HepG2 (cell line): ENCODE measurements around the gene MADCAM1. TPM values are rescaled to one million over a fixed set of nuclear protein-coding genes. Genes with fewer than 3 reads are reported as not detected.
A peak's percentile ranks its signal among the peaks of the same experiment; 100 is the strongest.

Experiments used
- BHLHE40 ChIP-seq: IDR thresholded peaks from 2 replicates; pipeline ENCODE4 v1.6.1; 2011; ENCODE audit warnings: low read length, improper control_type of control experiment
- CREM ChIP-seq, 2 experiments: sonication (generic) in 1 of 2; formaldehyde crosslinking in 1 of 2; IDR thresholded peaks; 2 replicates each; pipeline versions ENCODE4 v1.4.0 to v1.6.1; 2016 to 2020; ENCODE audit warnings: antibody characterized with exemption in 1 of 2, mild to moderate bottlenecking in 1 of 2, missing genetic modification reagents in 1 of 2
- ERF ChIP-seq: IDR thresholded peaks from 2 replicates; pipeline ENCODE4 v1.6.1; 2018; ENCODE audit warnings: missing biosample characterization, missing genetic modification reagents
- HOXA3 ChIP-seq: sonication (generic); formaldehyde crosslinking; IDR thresholded peaks from 2 replicates; pipeline ENCODE4 v1.5.0; 2020; ENCODE audit warnings: missing genetic modification reagents
- KDM4B ChIP-seq: sonication (generic); formaldehyde crosslinking; IDR thresholded peaks from 2 replicates; pipeline ENCODE4 v1.4.0; 2020; ENCODE audit warnings: missing genetic modification reagents
- KLF13 ChIP-seq: sonication (generic); formaldehyde crosslinking; IDR thresholded peaks from 2 replicates; pipeline ENCODE4 v1.4.0; 2020; ENCODE audit warnings: mild to moderate bottlenecking, missing genetic modification reagents
- MIER3 ChIP-seq: IDR thresholded peaks from 2 replicates; pipeline ENCODE4 v1.6.1; 2016; ENCODE audit warnings: missing compliant biosample characterization, borderline replicate concordance
- NFATC3 ChIP-seq: sonication (generic); formaldehyde crosslinking; IDR thresholded peaks from 2 replicates; pipeline ENCODE4 v1.5.1; 2020; ENCODE audit warnings: mild to moderate bottlenecking, missing genetic modification reagents
- STAG1 ChIP-seq: sonication (generic); formaldehyde crosslinking; IDR thresholded peaks from 2 replicates; pipeline ENCODE4 v1.4.0; 2020; ENCODE audit warnings: missing genetic modification reagents
- U2AF1 ChIP-seq: fragments of 200-400 bp; formaldehyde crosslinking; optimal IDR thresholded peaks from 2 replicates; pipeline ENCODE3; 2017; ENCODE audit warnings: mild to moderate bottlenecking, low read depth, low read length
- ZBTB7A ChIP-seq: sonication (generic); formaldehyde crosslinking; IDR thresholded peaks from 2 replicates; pipeline ENCODE4 v1.8.0; 2022; ENCODE audit warnings: mild to moderate bottlenecking, missing genetic modification reagents
- ZNF205 ChIP-seq: IDR thresholded peaks from 2 replicates; pipeline ENCODE4 v1.6.1; 2018; ENCODE audit warnings: missing biosample characterization, missing genetic modification reagents
- ZNF557 ChIP-seq: sonication (generic); formaldehyde crosslinking; IDR thresholded peaks from 2 replicates; pipeline ENCODE4 v1.4.0; 2020; ENCODE audit warnings: missing genetic modification reagents
- ZNF7 ChIP-seq: IDR thresholded peaks from 2 replicates; pipeline ENCODE4 v1.6.1; 2016; ENCODE audit warnings: missing biosample characterization, missing genetic modification reagents
- ZNF788 ChIP-seq: sonication (generic); formaldehyde crosslinking; IDR thresholded peaks from 2 replicates; pipeline ENCODE4 v1.5.0; 2020; ENCODE audit warnings: mild to moderate bottlenecking, missing genetic modification reagents, borderline replicate concordance
- ZSCAN31 ChIP-seq: sonication (generic); formaldehyde crosslinking; IDR thresholded peaks from 2 replicates; pipeline ENCODE4 v1.5.0; 2020; ENCODE audit warnings: low read depth, mild to moderate bottlenecking, missing genetic modification reagents
- polyA plus RNA-seq, 8 experiments: library from polyadenylated mRNA; depleted of rRNA in 3 of 8; stranded (reverse) in 7 of 8; unstranded in 1 of 8; fragments of >200 nt; fragmentation: Illumina TruSeq in 4 of 8; extraction: Trizol in 4 of 8; gene quantifications; 2 replicates each; pipeline versions ENCODE4 v1.2.1 to v1.2.3, GENCODE V29; 2011 to 2016; ENCODE audit warnings: low read depth in 4 of 8, missing spikeins in 1 of 8, mixed read lengths in 1 of 8; ENCODE audit not compliant: insufficient read depth in 1 of 8
- total RNA-seq, 5 experiments: library from RNA; depleted of rRNA; stranded (reverse); fragments of >200 nt; fragmentation: Illumina TruSeq; extraction: Trizol; gene quantifications; 2 replicates each; pipeline ENCODE4 v1.2.3, GENCODE V29; 2016; ENCODE audit warnings: low read depth in 1 of 5
- TF ChIP-seq, protein P1 (sequence below): sonication (generic); formaldehyde crosslinking; conservative IDR thresholded peaks from 2 replicates; pipeline ENCODE4 v1.8.0; 2022; ENCODE audit warnings: mild to moderate bottlenecking, moderate library complexity, missing genetic modification reagents
- TF ChIP-seq, protein P2 (sequence below): sonication (generic); formaldehyde crosslinking; IDR thresholded peaks from 2 replicates; pipeline ENCODE4 v1.9.0; 2022; ENCODE audit warnings: missing genetic modification reagents, mild to moderate bottlenecking, borderline replicate concordance
- TF ChIP-seq, protein P3 (sequence below), 2 experiments: sonication (generic) in 1 of 2; formaldehyde crosslinking in 1 of 2; IDR thresholded peaks; 2 replicates each; pipeline versions ENCODE4 v1.4.0 to v1.6.1; 2016 to 2020; ENCODE audit warnings: borderline replicate concordance in 1 of 2, low read depth in 1 of 2, mild to moderate bottlenecking in 1 of 2, missing genetic modification reagents in 1 of 2
- TF ChIP-seq, protein P4 (sequence below): sonication (generic); formaldehyde crosslinking; IDR thresholded peaks from 2 replicates; pipeline ENCODE4 v1.5.0; 2020; ENCODE audit warnings: mild to moderate bottlenecking, missing genetic modification reagents

Gene MADCAM1
- total and polyA plus RNA-seq, 2 of the 13 experiments (the other 11 are each of a cell fraction or from before 2014, with no cell fraction given), result 0.29 to 0.33 TPM

DNA sequence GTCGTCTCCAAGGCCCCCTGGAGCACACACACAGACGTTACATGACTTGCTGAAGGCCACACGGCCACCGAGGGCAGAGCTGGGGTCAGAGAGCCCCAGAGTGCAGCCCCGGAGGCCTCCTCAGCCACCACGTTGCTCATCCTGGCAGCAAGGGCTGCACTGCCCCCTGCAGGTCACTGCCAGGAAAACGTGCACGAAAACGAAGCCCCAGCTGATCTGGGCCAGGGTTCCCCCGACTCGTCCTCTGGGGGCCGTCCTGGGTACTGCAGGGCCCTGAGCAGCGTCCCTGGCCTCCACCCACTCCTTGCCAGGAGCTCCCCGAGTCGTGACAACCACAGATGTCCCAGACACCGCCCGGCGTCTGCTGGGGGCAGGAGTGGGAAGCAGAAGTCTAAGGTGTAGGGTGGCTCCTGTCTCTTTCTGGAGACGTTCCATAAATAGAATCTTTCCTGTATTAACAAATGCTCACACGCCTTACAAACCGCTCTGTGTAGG lies 14.4 kb downstream of the MADCAM1 start (continued):
- peak; percentile 85 for TF ChIP-seq STAG1 (CRISPR knock-in tag)
- TF ChIP-seq, protein P1, sequence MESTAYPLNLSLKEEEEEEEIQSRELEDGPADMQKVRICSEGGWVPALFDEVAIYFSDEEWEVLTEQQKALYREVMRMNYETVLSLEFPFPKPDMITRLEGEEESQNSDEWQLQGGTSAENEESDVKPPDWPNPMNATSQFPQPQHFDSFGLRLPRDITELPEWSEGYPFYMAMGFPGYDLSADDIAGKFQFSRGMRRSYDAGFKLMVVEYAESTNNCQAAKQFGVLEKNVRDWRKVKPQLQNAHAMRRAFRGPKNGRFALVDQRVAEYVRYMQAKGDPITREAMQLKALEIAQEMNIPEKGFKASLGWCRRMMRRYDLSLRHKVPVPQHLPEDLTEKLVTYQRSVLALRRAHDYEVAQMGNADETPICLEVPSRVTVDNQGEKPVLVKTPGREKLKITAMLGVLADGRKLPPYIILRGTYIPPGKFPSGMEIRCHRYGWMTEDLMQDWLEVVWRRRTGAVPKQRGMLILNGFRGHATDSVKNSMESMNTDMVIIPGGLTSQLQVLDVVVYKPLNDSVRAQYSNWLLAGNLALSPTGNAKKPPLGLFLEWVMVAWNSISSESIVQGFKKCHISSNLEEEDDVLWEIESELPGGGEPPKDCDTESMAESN (CRISPR knock-in tag), result peak; percentile 53; the same call in 1 of the 2 replicates
- TF ChIP-seq MIER3 (CRISPR knock-in tag), result peak; percentile 75
- 0 out of 2 replicates have a peak, but pooled peaks have one; percentile 59 for TF ChIP-seq KDM4B
- 0 out of 2 replicates have a peak, but pooled peaks have one; percentile 46 for TF ChIP-seq KLF13 (CRISPR knock-in tag)
- TF ChIP-seq ZNF788 (CRISPR knock-in tag), result peak; percentile 79; the same call in 1 of the 2 replicates
- peak; percentile 44; the same call in 1 of the 2 replicates for TF ChIP-seq ZBTB7A (CRISPR knock-in tag)
- no peak for TF ChIP-seq U2AF1
- TF ChIP-seq ERF, result peak; percentile 81; the same call in 1 of the 2 replicates
- no peak for TF ChIP-seq NFATC3 (CRISPR knock-in tag)
- peak; percentile 78 for TF ChIP-seq HOXA3 (CRISPR knock-in tag)
- TF ChIP-seq CREM (IDR thresholded peaks at IDR 0.05), result peak; percentile 30; the same call in 1 of the 2 replicates
- no peak for TF ChIP-seq CREM (CRISPR knock-in tag; IDR thresholded peaks at IDR 0.05)
- TF ChIP-seq ZSCAN31 (CRISPR knock-in tag), result peak; percentile 61; the same call in 1 of the 2 replicates
- TF ChIP-seq, protein P2, sequence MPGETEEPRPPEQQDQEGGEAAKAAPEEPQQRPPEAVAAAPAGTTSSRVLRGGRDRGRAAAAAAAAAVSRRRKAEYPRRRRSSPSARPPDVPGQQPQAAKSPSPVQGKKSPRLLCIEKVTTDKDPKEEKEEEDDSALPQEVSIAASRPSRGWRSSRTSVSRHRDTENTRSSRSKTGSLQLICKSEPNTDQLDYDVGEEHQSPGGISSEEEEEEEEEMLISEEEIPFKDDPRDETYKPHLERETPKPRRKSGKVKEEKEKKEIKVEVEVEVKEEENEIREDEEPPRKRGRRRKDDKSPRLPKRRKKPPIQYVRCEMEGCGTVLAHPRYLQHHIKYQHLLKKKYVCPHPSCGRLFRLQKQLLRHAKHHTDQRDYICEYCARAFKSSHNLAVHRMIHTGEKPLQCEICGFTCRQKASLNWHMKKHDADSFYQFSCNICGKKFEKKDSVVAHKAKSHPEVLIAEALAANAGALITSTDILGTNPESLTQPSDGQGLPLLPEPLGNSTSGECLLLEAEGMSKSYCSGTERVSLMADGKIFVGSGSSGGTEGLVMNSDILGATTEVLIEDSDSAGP (CRISPR knock-in tag), result peak; percentile 81
- peak; percentile 73; the same call in 1 of the 2 replicates for TF ChIP-seq ZNF205 (CRISPR knock-in tag)
- TF ChIP-seq ZNF557, result no peak
- TF ChIP-seq, protein P3, sequence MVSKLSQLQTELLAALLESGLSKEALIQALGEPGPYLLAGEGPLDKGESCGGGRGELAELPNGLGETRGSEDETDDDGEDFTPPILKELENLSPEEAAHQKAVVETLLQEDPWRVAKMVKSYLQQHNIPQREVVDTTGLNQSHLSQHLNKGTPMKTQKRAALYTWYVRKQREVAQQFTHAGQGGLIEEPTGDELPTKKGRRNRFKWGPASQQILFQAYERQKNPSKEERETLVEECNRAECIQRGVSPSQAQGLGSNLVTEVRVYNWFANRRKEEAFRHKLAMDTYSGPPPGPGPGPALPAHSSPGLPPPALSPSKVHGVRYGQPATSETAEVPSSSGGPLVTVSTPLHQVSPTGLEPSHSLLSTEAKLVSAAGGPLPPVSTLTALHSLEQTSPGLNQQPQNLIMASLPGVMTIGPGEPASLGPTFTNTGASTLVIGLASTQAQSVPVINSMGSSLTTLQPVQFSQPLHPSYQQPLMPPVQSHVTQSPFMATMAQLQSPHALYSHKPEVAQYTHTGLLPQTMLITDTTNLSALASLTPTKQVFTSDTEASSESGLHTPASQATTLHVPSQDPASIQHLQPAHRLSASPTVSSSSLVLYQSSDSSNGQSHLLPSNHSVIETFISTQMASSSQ (IDR thresholded peaks at IDR 0.05; ENCODE audit: low read depth), result no peak
- TF ChIP-seq, protein P3 (CRISPR knock-in tag; IDR thresholded peaks at IDR 0.05; ENCODE audit: borderline replicate concordance), result peak; percentile 38; the same call in 1 of the 2 replicates
- no peak for TF ChIP-seq ZNF7 (CRISPR knock-in tag)
- peak; percentile 76 for TF ChIP-seq BHLHE40
- TF ChIP-seq, protein P4, sequence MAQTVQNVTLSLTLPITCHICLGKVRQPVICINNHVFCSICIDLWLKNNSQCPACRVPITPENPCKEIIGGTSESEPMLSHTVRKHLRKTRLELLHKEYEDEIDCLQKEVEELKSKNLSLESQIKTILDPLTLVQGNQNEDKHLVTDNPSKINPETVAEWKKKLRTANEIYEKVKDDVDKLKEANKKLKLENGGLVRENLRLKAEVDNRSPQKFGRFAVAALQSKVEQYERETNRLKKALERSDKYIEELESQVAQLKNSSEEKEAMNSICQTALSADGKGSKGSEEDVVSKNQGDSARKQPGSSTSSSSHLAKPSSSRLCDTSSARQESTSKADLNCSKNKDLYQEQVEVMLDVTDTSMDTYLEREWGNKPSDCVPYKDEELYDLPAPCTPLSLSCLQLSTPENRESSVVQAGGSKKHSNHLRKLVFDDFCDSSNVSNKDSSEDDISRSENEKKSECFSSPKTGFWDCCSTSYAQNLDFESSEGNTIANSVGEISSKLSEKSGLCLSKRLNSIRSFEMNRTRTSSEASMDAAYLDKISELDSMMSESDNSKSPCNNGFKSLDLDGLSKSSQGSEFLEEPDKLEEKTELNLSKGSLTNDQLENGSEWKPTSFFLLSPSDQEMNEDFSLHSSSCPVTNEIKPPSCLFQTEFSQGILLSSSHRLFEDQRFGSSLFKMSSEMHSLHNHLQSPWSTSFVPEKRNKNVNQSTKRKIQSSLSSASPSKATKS (CRISPR knock-in tag), result no peak
